DND-41 (cell line): ENCODE data around the gene DLG2.
"Not testable (repeated sequence)": the region's sequence is repeated elsewhere in the genome, so short reads cannot be mapped to it uniquely, and the experiment has no call there.

Experiments
- ATAC-seq: fragments of 200-7000 bp; cut with Tn5 transposase; 3 replicates; pipeline ENCODE4 v1.9.1; 2021; ENCODE audit warnings: low read depth; ENCODE audit not compliant: insufficient read depth
- DNase-seq: peaks from one replicate; pipeline ENCODE4 v3.0.0-alpha.2; 2020
- H2AFZ ChIP-seq: 2 replicates; pipeline ENCODE4 v1.6.0; 2012; ENCODE audit warnings: low read depth, low read length
- H3K27ac ChIP-seq: 2 replicates; pipeline ENCODE4 v1.5.1; 2012; ENCODE audit warnings: low read length, inconsistent platforms
- H3K27me3 ChIP-seq: fragments of 200-600 bp; sonication (generic); 2 replicates; pipeline ENCODE4 v1.6.0; 2012; ENCODE audit warnings: low read length, mild to moderate bottlenecking, inconsistent platforms; ENCODE audit not compliant: insufficient read depth, poor library complexity
- H3K36me3 ChIP-seq: 2 replicates; pipeline ENCODE4 v1.5.1; 2012; ENCODE audit warnings: low read length, inconsistent platforms; ENCODE audit not compliant: insufficient read depth
- H3K4me1 ChIP-seq: 2 replicates; pipeline ENCODE4 v1.5.1; 2012; ENCODE audit warnings: mild to moderate bottlenecking, low read length; ENCODE audit not compliant: insufficient read depth
- H3K4me2 ChIP-seq: 2 replicates; pipeline ENCODE4 v1.6.0; 2012; ENCODE audit warnings: mild to moderate bottlenecking, moderate library complexity, low read length, inconsistent platforms; ENCODE audit not compliant: insufficient read depth
- H3K4me3 ChIP-seq, 2 experiments: fragments of 200-600 bp in 1 of 2; shearing (Covaris generic) in 1 of 2; 2 replicates each; pipeline ENCODE4 v1.5.1; 2012 to 2016; ENCODE audit warnings: inconsistent platforms in 2 of 2, low read length in 2 of 2, mild to moderate bottlenecking in 2 of 2, low read depth in 1 of 2, moderate library complexity in 1 of 2
- H3K79me2 ChIP-seq: 2 replicates; pipeline ENCODE4 v1.6.0; 2012; ENCODE audit warnings: low read length, inconsistent platforms; ENCODE audit not compliant: insufficient read depth
- H3K9ac ChIP-seq: 2 replicates; pipeline ENCODE4 v1.6.0; 2012; ENCODE audit warnings: low read depth, mild to moderate bottlenecking, inconsistent platforms, low read length, moderate library complexity
- H3K9me3 ChIP-seq: 2 replicates; pipeline ENCODE4 v1.5.1; 2012; ENCODE audit warnings: low read length, moderate library complexity, mild to moderate bottlenecking, inconsistent platforms; ENCODE audit not compliant: insufficient read depth, severe bottlenecking
- H4K20me1 ChIP-seq: 2 replicates; pipeline ENCODE4 v1.6.0; 2012; ENCODE audit warnings: low read length; ENCODE audit not compliant: insufficient read depth
- EZH2 ChIP-seq: IDR thresholded peaks from 3 replicates; pipeline ENCODE4 v1.6.1; 2012; ENCODE audit warnings: borderline replicate concordance, low read depth, mild to moderate bottlenecking, moderate library complexity, low read length, inconsistent platforms; ENCODE audit not compliant: severe bottlenecking
- TF ChIP-seq, protein P1 (sequence below): IDR thresholded peaks from 2 replicates; pipeline ENCODE4 v1.5.1; 2012; ENCODE audit warnings: borderline replicate concordance, low read length, moderate library complexity, mild to moderate bottlenecking; ENCODE audit not compliant: poor library complexity, severe bottlenecking; ENCODE audit errors: extremely low read depth

The DLG2 gene

GRCh38 chr11:85406316-85406715 lies 220.8 kb downstream of the DLG2 start:
- Histone ChIP-seq H3K27ac (no peak overlapping the region), H3K36me3 (no peaks in the 10 kb centered on the region), H3K79me2 (no peaks in the 10 kb centered on the region), H3K4me1 (no peaks in the 10 kb centered on the region), H4K20me1 (no peaks in the 10 kb centered on the region), H3K4me2 (no peak overlapping the region), H2AFZ (no peak overlapping the region), H3K9ac (no peak overlapping the region), H3K27me3 (no peaks in the 10 kb centered on the region), H3K9me3 (no peaks in the 10 kb centered on the region), H3K4me3 (no peak overlapping the region)
- ATAC-seq, result no peak
- no peak for DNase-seq
- TF ChIP-seq, protein P1, sequence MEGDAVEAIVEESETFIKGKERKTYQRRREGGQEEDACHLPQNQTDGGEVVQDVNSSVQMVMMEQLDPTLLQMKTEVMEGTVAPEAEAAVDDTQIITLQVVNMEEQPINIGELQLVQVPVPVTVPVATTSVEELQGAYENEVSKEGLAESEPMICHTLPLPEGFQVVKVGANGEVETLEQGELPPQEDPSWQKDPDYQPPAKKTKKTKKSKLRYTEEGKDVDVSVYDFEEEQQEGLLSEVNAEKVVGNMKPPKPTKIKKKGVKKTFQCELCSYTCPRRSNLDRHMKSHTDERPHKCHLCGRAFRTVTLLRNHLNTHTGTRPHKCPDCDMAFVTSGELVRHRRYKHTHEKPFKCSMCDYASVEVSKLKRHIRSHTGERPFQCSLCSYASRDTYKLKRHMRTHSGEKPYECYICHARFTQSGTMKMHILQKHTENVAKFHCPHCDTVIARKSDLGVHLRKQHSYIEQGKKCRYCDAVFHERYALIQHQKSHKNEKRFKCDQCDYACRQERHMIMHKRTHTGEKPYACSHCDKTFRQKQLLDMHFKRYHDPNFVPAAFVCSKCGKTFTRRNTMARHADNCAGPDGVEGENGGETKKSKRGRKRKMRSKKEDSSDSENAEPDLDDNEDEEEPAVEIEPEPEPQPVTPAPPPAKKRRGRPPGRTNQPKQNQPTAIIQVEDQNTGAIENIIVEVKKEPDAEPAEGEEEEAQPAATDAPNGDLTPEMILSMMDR, result no peak

- H4K20me1 ChIP-seq, H3K79me2 ChIP-seq, H3K9ac ChIP-seq, H3K4me1 ChIP-seq, H3K4me2 ChIP-seq, DNase-seq, H3K27ac ChIP-seq, H3K36me3 ChIP-seq, H3K27me3 ChIP-seq, H2AFZ ChIP-seq, ATAC-seq, H3K9me3 ChIP-seq, H3K4me3 ChIP-seq: not testable (repeated sequence)
Measured at GRCh38 chr11:85395515-85396055, 231.6 kb downstream of the DLG2 start.

DNA sequence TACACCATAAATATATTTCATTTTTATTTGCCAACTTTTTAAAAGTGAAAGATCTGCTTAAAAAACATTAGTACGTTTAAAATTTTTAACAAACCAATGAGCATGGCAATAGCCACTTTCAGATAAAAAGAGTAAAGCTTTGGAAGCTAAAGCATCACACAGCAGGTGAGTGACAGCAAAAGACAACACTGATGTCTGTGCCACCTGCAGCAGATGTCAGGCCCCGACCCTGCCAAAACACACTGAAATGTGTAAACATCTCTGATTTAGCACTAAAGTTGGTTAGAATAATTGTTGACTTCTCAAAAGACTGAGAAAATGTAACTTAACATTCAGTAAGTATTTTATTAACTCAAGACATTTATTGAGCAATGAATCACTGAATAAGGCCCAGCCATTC lies 232.9 kb downstream of the DLG2 start:
- Histone ChIP-seq H3K4me3 (no peak overlapping the region), H3K36me3 (no peaks in the 10 kb centered on the region), H3K27ac (no peak overlapping the region), H3K4me2 (no peak overlapping the region), H3K4me1 (no peaks in the 10 kb centered on the region), H3K9me3 (no peaks in the 10 kb centered on the region), H3K79me2 (no peaks in the 10 kb centered on the region), H3K9ac (no peak overlapping the region), H4K20me1 (no peaks in the 10 kb centered on the region), H2AFZ (no peak overlapping the region), H3K27me3 (no peaks in the 10 kb centered on the region)
- ATAC-seq (no peak), DNase-seq (no peak)
- TF ChIP-seq, protein P1, result no peak
- TF ChIP-seq EZH2, result no peak

DNA sequence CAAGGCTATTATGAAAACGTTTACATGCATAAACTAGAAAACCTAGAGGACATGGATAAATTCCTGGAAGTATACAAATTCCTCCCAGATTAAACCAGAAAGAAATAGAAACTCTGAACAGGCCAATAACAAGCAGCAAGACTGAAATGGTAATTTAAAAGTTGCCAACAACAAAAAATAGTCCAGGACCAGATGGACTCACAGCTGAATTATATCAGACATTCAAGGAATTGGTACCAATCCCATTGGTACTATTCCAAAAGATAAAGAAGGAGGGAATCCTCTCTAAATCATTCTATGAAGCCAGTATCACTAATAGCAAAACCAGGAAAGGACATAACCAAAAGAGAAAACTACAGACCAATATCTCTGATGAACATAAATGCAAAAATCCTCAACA lies 236.0 kb downstream of the DLG2 start:
- no peak for DNase-seq
- Histone ChIP-seq H3K9ac (no peak overlapping the region), H3K27me3 (no peaks in the 10 kb centered on the region), H2AFZ (no peak overlapping the region), H3K4me3 (no peak overlapping the region), H3K36me3 (no peaks in the 10 kb centered on the region), H3K4me2 (no peak overlapping the region), H3K27ac (no peak overlapping the region), H3K79me2 (no peaks in the 10 kb centered on the region), H3K4me1 (no peaks in the 10 kb centered on the region), H4K20me1 (no peaks in the 10 kb centered on the region), H3K9me3 (no peaks in the 10 kb centered on the region)
- ATAC-seq, result no peak
- TF ChIP-seq, protein P1, result no peak
- TF ChIP-seq EZH2, result no peak
